Epidermal melanocyte (primary cell): ENCODE measurements around the gene AKIRIN2.

Experiments used
- DNase-seq: peaks from one replicate; pipeline ENCODE4 v3.0.0; 2011; ENCODE audit warnings: low spot score; ENCODE audit not compliant: insufficient read length

Gene AKIRIN2

DNA sequence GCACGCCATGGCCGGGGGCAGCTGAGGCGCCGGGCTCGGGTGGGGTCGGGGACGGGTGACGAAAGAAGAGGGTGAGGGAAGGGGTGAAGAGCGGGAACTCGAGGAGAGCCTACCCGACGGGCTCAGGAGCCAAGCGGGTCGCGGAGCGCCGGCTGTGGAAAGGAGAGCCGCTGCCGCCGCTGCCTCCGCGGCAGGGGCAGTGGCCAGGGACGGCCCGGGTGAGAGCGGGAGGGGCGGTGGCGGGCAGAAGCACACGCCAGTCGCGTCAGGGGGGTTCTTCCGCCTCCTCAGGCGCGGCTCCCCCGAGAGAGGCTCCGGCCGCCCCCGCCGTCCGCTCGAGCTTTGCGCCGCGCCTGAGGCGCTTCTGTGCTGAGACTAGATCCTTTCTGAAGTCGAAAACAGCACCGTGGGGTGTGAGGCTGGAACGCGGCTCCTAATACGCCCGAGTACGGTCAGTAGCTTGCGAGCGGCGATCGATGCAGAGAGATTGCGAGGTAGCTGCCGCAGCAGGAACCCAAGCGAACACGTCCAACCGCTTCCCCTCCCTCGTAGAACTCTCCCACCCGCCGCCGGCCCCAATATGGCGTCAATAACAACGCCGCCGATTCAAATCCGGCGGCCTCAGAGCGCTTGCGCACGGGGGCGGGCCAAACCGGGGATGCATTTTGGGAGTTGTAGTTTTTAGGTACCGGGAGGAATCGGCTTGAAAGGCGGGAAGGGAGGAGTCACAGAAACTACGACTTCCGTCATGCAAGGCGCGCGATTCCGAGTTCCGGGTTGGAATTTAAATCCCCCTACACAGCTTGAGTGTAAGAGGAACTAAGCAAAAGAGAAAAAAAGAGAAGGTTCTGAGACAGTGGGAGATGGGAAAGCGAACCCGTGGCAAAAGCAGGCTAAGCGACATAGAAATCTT is at the start of gene AKIRIN2:
TSS of gene AKIRIN2 (minus strand) at position 558 of the 913 bp plus-strand sequence. CDS start at position 9, 549 bp downstream.
- DNase-seq: peak; percentile 70

DNA sequence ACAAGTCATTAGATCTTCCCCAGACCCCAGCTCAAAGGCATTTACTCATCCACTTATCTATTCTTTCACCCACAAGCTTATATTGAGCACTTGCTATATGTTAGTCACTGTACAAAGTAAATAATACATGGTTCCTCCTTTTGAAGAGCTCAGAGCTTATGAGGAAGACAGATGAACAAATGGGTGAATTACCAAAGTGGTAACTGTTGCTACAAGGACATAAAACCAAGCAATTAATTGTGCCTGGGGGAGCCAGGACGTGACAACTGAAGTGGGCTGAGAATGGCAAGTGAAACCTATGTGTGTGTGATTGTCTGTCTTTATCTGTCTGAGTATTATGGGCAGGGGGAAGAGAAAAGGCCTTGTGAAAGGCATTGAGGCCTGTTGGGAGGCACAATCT is 45.6 kb upstream of the AKIRIN2 start:
- no peak for DNase-seq

DNA sequence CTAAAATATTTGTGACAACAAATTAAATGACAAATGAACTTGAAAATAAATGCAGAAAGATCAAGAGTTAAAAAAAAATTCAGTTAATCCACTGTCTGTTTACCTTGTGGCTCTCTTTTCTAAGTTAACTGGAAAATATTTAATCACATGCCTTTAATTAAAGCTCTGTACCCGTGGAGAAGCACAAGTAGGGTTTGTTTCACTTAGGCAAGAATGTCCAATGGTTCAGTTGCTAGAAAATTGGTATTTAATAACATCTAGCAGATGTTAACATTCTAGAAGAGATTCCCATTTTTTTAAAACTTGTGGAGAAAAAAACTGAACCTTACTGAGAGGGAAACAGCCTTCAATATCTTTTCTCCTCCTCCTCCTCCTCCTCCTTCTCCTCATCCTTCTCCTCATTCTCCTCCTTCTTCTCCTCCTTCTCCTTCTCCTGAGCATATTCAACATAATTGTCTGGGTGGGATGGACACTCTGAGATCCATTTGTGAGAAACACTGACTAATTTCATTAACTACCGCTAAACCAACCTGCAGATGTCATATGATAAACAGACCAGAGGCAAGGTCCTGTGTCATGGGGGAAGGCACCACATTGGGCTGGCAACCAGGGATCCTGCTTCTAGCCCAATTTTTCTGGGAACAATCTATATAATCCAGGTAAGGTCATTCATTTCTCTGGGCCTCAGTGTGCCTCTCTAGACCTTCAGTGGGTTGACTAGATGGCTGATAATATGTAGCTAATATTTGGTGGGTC is 44.1 kb upstream of the AKIRIN2 start:
- peak; percentile 75 for DNase-seq

DNA sequence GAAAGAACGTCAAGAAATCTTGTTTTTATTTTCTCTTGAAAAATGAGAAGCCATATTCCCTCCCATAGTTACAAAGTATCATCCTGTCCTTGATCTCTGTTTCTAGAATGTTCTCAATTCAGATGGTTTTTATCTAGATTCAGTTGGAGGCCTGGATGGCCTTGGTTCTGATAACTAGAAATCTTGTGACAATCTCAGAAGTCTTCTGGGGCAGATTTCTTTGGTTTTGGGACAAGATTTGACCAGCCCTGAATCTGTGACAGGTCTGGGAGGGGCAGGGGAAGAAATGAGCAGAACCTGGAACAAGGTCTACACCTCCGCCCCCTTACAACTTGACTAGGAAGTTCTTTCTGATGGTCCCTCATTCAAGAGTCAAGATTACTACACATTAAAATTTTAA is 41.4 kb upstream of the AKIRIN2 start:
- DNase-seq: no peak

DNA sequence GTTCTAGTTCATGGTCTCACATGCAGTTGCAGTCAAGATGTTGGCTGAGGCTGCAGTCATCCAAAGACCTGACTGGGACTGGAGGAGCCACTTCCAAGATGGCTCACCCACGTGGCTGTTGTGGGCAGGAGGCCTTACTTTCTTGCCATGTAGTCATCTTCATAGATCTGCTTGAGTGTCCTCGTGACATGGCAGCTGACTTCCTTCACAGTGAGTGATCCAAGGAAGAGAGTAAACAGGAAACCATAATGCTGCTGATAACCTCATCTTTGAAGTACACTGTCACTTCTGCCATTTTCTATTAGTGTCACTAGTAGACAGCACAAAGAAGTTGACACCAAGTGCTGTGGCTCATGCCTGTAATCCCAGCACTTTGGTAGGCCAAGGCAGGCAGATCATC is 40.1 kb upstream of the AKIRIN2 start:
- DNase-seq: no peak

DNA sequence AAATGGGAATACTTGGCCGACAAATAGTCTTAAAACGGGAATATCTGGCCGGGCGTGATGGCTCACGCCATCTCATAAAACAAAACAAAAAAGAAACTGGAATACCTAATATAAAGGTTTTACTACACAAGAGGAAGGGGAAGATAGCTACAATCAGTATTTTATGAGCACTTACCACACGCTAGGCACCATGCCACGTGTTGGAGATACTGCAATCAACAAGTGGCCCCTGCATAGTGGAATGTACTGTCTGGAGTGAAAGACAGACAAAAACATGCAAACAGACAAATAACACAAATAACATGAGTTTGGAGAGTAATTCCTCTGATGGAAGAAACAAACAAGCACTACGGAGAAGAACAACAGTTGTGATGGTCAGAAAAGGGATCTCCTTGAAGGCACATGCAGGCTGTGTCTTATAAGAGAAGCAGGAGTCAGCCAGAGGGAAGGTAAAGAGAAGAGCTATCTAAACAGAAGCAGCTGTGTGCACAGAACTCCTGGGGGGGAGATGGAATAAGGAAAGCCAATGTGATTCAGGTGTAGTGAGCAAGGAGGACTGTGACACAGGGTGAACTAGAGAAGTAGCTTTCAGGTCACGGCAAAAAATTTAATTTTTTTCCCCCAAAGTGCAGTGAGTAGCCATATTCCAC is 39.1 kb upstream of the AKIRIN2 start:
- DNase-seq: no peak

DNA sequence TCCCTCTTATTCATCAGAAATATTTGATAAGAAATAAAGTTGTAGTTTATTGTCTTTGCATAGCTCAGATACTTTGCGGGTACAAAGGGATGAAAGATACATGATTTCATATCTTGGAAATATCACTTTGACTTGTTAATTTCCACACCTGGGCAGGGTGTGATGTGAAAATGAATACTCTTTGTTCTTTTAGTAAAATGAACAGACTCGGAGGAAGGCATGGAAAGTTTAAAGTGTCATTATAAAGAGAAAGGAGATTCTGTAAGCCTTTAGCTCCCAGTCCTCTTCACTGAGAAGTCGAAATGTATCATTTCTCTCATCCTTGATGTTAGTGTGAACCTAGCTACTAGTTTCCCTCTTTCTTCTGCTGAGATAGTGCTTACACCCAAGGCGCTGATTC is 36.7 kb upstream of the AKIRIN2 start:
- no peak for DNase-seq

DNA sequence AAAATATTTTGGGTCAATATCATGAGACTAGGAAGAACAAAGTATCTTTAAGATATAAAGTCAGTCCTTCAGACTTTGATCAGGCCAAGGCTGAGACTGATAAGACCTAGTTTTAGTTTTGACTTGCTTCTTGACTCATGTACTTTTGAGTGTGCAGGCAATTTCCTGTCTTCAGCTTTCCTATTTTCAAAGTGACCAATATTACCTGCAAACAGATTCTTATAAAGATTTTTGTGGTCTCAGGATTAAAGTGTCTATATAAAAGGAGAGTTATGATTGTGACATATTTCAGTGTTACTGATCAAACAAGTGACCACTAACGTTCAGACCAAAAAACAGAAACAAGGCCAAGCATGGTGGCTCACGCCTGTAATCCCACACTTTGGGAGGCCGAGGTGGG is 36.0 kb upstream of the AKIRIN2 start:
- DNase-seq: no peak

DNA sequence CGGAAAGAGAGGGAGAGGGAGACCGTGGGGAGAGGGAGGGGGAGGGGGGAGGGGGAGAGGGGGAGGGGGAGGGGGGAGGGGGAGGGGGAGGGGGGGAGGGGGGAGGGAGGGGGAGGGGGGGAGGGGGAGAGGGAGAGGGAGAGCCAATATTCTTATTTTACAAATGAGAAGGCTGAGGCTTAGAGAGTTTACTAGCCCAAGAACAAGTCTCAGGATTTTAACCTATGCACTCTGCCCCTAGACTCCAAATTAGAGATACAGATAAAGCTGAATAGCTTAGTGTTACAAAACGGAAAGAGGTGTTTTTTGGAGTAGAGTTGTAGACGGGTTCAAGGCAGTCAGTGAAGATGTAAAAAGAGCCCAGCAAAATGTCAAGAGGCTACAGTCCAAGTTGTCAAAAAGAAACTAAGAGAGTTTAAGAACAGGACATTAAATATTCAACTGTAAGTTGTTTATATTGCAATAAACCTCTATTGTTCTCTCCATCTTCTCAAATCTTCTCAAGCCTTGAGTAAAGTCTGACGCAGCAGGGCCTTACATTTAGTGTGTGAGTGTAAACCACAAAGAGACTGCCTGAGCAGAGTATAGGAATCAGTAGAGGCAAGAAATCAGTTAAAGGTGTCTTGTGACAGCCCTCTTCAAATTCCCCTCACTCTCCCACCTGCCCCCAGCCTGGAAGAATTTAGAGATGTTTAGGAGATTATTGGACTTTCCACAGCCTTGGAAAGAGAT is 34.9 kb upstream of the AKIRIN2 start:
- no peak for DNase-seq

DNA sequence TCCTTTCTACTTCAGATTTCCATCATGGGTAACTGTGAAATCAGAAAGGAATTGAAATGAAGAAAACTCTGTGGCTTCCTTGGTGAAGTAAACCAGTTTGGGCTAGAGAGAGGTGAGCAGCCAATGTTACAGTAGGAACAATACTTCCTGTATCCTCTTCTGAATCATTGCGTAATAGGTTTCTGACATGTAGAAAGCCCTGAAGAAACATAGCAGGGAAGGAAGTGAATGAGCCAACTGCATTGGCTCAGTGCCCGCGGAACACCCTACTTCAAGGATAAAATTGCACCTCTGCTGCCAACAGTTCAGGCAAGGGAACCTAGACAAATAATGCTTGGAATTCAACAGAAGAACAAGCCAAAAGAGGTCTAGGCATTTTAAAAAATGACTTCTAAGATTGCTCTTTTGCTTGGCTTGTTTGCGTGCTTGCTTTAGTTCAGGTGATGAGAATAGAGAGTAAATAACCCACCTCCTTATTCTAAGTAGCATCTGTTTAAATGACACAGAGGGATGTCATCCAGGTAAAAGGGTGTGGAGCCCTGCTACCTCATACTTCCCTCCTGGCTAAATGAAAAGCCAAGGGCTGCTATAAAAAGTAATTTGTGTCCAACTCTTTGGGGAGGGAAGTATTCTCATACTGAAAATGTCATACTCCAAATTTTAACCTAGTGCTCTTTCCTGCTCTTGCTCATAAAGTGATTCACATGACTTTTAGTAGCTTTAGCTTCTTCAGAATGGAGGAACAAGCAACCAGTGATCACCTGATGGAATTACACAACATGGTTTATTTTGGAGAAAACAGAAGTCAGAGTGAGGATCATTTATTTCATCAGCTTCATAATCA is 30.0 kb upstream of the AKIRIN2 start:
- DNase-seq: no peak

DNA sequence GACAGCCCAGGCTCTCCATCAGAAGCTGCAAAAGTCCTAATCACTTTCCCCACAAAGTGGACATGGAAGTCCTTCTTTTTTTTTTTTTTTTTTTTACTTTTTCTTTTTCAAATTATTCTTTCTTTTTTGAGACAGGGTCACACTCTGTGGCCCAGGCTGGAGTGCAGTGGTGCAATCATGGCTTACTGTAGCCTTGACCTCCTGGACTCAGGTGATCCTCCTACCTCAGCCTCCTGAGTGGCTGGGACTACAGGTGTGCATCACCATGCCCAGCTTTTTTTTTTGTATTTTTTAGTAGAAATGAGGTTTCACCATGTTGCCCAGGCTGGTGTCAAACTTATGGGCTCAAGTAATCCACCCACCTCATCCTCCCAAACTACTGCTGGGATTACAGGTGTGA is 29.0 kb upstream of the AKIRIN2 start:
- DNase-seq: no peak

DNA sequence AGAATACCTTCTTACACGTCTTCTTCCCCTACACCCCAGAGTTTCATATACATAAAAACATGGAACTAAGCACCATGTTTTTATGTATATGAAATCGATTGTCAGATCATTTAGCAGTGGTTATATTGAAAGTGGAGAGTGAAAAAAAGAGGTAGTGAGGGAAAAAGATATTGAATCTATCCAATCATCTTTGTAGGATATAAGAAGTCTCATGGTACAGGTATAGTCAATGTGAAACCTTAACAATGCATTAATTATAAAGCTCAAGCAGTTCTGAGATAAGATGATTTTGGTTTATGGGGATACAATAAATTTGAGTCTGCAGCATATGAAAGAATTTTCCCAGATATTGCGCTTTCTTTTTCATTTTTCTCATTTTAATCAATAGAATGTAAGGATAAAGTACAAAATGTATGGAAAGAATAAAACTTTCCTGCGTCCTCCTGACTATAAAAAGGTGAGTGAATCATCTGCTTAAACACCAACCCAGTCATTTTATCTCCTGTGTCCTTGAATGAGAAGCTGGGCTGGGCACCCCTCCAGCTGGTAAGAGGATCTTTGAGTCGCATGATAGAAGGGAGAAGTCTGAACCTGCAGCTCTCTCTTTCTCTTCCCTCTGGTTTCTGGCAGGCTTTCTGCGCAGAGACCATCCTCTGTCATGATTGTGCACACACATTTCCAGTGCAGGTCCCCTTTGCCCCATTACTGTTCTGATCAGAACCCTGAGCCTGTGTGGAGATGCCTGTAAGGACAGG is 28.1 kb upstream of the AKIRIN2 start:
- no peak for DNase-seq

DNA sequence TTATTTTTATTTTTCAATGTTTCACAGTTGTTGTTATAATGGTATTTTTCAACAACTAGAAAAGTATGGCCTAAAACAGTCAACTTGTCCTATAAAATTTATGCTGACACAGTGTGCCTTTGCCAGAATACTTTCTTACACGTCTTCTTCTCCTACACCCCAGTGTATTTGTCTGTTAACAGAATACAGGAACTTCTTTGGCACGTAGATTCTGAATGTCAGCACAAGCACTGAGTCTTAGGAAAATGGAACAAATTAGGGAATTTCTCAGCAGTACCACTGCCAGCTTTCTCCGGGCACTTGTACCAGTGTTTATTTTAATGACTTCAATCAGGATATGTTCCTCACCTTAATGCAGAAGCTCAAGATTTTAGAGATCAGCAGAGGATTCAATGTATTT is 26.7 kb upstream of the AKIRIN2 start:
- no peak for DNase-seq

DNA sequence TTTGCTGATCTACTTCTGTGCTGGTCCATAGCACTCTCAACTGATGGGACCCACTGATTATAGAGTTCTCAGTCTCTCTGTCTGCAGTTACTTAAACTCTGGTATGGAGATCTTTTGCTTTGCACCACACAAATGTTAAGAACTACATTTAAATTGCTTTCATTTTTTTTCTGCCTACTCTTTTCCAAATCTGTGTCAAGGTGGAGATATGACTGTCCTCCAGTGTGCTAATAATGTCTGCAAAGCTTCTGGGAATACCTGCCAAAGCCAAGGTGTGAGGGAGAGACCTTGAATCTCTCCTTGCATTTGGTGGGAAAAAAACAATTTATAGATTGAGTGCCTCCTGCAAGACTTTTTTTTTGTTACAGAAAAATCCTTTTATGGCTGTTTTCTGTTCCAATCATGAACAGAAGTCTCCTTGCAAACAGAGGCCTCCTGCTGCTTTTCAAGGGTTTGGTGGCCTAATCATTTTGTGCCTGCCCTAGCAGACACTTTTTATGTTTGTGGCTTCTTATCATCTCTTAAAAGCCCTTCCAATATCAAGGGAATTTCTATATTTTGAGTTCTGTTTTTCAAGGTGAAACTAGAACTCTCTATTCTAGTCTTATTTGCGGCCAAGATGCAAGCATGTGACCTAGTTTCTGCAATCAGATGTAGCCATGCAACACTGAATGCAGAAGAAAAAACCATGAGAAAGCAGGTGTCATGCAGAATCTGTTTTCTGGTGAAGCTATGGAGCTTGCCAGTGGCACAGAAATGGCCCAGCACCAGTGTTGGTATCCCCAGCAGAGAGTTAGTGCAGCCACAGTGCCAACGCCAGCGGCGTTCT is 23.2 kb upstream of the AKIRIN2 start:
- no peak for DNase-seq

DNA sequence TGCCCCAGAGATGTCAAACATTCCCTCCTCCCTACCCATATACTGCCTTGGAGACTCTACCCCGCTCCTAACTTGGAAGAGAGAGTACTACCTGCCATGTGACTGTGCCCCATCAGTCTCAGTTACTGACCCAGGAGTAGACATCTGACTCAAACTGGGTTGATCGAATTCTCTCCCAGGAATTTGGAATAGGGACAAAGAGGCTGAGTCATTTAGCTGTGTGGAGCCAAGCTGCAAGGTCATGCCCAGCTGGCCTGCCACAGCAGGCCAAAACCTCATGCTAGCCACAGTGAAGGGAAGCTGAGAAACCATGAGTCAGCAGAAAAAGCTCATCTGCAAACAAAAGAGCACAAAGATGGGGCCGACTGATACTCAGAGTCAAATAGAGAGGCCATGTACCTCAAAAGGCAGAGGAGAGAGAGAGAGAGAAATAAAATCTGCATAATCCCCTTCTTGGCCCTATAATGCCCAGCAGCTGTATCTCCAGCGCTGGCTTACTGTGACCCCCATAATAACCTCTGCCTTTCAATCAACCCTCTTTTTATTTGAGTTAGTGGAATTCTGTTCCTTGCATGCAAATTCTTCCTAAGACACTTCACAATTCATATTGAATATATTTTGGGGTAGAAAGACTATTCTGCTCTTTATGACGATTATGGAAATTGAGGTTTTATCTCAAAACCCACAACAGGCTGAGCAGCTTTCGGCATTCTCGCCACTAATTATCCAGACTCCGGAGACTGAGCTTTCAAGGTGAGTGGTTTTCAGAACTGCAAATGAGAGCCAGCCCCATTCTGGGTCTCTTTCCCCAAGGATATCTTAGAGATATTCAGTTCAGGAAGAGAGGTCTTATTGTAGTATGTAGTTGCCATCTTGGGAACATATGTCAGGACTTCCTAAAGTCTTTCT is 21.4 kb upstream of the AKIRIN2 start:
- DNase-seq: peak; percentile 47

DNA sequence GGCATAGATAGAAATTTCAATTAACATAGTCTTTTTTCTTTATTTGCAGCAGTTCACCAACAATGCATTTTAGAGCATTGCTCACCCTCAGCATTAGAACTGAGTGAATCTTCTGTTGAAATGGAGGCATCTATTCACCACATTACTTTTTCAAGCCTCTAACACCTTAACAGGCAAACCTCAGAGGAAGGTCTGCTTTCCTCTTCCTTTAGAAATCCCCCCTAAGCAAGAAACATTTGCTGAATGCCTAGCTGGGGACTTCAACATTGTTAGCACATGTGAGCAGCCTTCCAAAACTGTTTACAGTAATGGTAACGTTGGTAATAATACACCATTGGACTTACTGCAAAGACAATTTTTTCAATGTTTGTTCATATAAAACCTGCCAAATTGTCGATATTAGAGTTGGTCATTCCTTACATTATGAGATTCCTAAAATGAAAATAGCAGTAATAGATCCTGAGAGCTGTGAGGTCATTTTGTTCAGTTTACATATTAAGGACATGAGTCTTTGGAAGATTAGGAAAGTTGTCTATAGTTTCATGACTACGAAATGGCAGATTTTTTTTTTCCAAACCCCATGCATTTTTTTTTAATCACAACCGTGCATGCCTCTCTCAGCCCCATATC is 20.6 kb upstream of the AKIRIN2 start:
- DNase-seq: no peak

DNA sequence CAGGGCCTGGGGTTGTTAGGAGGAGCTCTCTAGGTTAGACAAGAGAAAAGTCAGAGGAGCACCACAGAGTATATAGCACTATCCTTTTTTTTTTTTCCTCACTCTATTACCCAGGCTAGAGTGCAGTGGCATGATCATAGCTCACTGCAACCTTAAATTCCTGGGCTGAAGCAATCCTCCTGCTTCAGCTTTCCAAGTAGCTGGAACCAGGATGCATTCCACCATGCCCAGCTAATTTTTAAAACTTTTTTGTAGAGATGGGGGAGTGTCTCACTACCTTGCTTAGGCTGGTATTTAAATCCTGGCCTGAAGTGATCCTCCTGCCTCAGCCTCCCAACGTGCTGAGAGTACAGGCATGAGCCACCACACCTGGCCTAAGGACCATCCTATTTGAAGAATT is 19.3 kb upstream of the AKIRIN2 start:
- no peak for DNase-seq
